ENCODE results near the gene DNAH14. TPM values are rescaled to one million over a fixed set of nuclear protein-coding genes. Genes with fewer than 3 reads are reported as not detected.

DNAH14 gene
- total and polyA plus RNA-seq, 2 of the 13 experiments (the other 11 are each of a cell fraction or from before 2014, with no cell fraction given): 4.5 to 27.5 TPM

DNA sequence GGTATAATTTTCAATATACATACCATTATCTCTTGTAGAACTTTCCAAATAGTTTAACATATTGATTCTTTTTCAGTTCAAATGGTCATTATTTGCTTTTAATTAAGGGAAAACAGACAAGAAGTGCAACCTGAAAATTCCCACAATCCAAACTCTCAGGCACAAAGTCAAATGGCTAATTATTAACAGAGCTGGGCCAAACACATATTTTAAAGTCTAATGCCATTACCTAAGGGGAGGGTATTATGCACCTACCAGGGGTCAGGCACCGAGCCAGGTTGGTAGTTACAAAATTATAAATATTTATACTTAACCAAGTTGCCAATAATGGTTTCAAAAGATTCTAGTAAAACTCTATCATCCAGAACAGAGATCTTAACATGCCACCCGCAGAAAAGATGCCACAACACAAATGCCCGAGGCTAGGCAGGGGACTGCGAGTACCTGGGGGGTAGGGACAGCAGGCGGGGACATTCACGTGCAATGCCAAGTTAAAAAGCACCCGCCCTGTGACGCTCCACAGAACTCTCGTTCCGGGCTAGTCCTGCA, 483.4 kb downstream of the DNAH14 start (continued):
- TF ChIP-seq KAT2B (IDR thresholded peaks at IDR 0.05; ENCODE audit: borderline replicate concordance, low read depth, low read length) (no peak), ASH2L (IDR thresholded peaks at IDR 0.05; ENCODE audit: insufficient read length, low read depth, low read length) (peak; percentile 47), ESRRA (CRISPR knock-in tag; IDR thresholded peaks at IDR 0.05; ENCODE audit: low read depth) (no peak), KLF11 (CRISPR knock-in tag; IDR thresholded peaks at IDR 0.05) (no peak), ZBTB7B (CRISPR knock-in tag; IDR thresholded peaks at IDR 0.05) (0 out of 2 replicates have a peak, but pooled peaks have one; percentile 42), NFIB (CRISPR knock-in tag; IDR thresholded peaks at IDR 0.05; ENCODE audit: borderline replicate concordance) (no peak), RBM39 (IDR thresholded peaks at IDR 0.05; ENCODE audit: low read depth, low read length, poor library complexity, severe bottlenecking) (no peak), SRSF4 (IDR thresholded peaks at IDR 0.05; ENCODE audit: low read depth, low read length, poor library complexity, severe bottlenecking) (no peak), ONECUT2 (CRISPR knock-in tag; IDR thresholded peaks at IDR 0.05) (peak; percentile 81), ZNF652 (CRISPR knock-in tag; IDR thresholded peaks at IDR 0.05; ENCODE audit: borderline replicate concordance, low read depth) (no peak), CHD4 (IDR thresholded peaks at IDR 0.05; ENCODE audit: borderline replicate concordance, low read length) (0 out of 2 replicates have a peak, but pooled peaks have one; percentile 56), JDP2 (CRISPR knock-in tag; IDR thresholded peaks at IDR 0.05; ENCODE audit: borderline replicate concordance) (no peak)
- TF ChIP-seq, protein P1, sequence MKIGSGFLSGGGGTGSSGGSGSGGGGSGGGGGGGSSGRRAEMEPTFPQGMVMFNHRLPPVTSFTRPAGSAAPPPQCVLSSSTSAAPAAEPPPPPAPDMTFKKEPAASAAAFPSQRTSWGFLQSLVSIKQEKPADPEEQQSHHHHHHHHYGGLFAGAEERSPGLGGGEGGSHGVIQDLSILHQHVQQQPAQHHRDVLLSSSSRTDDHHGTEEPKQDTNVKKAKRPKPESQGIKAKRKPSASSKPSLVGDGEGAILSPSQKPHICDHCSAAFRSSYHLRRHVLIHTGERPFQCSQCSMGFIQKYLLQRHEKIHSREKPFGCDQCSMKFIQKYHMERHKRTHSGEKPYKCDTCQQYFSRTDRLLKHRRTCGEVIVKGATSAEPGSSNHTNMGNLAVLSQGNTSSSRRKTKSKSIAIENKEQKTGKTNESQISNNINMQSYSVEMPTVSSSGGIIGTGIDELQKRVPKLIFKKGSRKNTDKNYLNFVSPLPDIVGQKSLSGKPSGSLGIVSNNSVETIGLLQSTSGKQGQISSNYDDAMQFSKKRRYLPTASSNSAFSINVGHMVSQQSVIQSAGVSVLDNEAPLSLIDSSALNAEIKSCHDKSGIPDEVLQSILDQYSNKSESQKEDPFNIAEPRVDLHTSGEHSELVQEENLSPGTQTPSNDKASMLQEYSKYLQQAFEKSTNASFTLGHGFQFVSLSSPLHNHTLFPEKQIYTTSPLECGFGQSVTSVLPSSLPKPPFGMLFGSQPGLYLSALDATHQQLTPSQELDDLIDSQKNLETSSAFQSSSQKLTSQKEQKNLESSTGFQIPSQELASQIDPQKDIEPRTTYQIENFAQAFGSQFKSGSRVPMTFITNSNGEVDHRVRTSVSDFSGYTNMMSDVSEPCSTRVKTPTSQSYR (CRISPR knock-in tag; IDR thresholded peaks at IDR 0.05; ENCODE audit: borderline replicate concordance): peak; percentile 33; the same call in 1 of the 2 replicates
- TF ChIP-seq, protein P2, sequence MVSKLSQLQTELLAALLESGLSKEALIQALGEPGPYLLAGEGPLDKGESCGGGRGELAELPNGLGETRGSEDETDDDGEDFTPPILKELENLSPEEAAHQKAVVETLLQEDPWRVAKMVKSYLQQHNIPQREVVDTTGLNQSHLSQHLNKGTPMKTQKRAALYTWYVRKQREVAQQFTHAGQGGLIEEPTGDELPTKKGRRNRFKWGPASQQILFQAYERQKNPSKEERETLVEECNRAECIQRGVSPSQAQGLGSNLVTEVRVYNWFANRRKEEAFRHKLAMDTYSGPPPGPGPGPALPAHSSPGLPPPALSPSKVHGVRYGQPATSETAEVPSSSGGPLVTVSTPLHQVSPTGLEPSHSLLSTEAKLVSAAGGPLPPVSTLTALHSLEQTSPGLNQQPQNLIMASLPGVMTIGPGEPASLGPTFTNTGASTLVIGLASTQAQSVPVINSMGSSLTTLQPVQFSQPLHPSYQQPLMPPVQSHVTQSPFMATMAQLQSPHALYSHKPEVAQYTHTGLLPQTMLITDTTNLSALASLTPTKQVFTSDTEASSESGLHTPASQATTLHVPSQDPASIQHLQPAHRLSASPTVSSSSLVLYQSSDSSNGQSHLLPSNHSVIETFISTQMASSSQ (IDR thresholded peaks at IDR 0.05; ENCODE audit: low read depth): peak; percentile 92
- TF ChIP-seq, protein P2 (CRISPR knock-in tag; IDR thresholded peaks at IDR 0.05; ENCODE audit: borderline replicate concordance): peak; percentile 69; the same call in 1 of the 2 replicates
- TF ChIP-seq, protein P3, sequence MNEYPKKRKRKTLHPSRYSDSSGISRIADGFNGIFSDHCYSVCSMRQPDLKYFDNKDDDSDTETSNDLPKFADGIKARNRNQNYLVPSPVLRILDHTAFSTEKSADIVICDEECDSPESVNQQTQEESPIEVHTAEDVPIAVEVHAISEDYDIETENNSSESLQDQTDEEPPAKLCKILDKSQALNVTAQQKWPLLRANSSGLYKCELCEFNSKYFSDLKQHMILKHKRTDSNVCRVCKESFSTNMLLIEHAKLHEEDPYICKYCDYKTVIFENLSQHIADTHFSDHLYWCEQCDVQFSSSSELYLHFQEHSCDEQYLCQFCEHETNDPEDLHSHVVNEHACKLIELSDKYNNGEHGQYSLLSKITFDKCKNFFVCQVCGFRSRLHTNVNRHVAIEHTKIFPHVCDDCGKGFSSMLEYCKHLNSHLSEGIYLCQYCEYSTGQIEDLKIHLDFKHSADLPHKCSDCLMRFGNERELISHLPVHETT (CRISPR knock-in tag; conservative IDR thresholded peaks at IDR 0.05): no peak
